Loucy (cell line): Measurements from ENCODE around the gene CCDC158.

Source experiments
- EZH2phosphoT487 ChIP-seq: fragments of 200-600 bp; IDR thresholded peaks from 2 replicates; pipeline ENCODE4 v1.6.1; 2018; ENCODE audit warnings: antibody characterized with exemption, mild to moderate bottlenecking, moderate library complexity, borderline replicate concordance
- TF ChIP-seq, protein P1 (sequence below): fragments of 200-600 bp; sonication (generic); conservative IDR thresholded peaks from 2 replicates; pipeline ENCODE4 v1.5.1; 2014; ENCODE audit warnings: mild to moderate bottlenecking, antibody characterized with exemption, low read length

DNA sequence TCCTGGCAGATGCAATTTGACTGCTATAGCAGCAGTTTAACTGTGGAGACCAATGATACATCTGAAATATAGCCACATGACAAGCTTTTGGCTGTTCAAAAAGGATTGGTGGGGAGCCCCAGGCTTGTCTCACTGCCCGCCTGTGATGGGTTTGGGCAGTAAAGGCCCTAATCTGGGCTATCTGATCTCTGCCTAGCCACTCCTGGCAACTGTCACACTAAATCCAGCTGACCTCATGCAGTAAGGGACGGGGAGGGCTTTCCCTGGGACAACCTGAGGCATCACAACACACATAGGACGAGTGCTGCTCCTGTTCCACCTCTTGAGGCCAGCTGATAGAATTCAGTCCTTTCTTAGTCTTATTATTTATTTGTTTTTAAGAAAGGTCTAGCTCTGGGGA, 56.2 kb downstream of the CCDC158 start:
- TF ChIP-seq, protein P1, sequence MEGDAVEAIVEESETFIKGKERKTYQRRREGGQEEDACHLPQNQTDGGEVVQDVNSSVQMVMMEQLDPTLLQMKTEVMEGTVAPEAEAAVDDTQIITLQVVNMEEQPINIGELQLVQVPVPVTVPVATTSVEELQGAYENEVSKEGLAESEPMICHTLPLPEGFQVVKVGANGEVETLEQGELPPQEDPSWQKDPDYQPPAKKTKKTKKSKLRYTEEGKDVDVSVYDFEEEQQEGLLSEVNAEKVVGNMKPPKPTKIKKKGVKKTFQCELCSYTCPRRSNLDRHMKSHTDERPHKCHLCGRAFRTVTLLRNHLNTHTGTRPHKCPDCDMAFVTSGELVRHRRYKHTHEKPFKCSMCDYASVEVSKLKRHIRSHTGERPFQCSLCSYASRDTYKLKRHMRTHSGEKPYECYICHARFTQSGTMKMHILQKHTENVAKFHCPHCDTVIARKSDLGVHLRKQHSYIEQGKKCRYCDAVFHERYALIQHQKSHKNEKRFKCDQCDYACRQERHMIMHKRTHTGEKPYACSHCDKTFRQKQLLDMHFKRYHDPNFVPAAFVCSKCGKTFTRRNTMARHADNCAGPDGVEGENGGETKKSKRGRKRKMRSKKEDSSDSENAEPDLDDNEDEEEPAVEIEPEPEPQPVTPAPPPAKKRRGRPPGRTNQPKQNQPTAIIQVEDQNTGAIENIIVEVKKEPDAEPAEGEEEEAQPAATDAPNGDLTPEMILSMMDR = no peak
- no peak for TF ChIP-seq EZH2phosphoT487
